Measurements from ENCODE around the gene TIMM44. TPM values are rescaled to one million over a fixed set of nuclear protein-coding genes. Genes with fewer than 3 reads are reported as not detected.

Gene TIMM44
- total and polyA plus RNA-seq, 9 donors, result 29.8 to 110 (median 50.3) TPM

GRCh38 chr19:7977021-7977722, 33.7 kb upstream of the TIMM44 start:
- H3K27me3 ChIP-seq, result no peaks in the 10 kb centered on the region
- TF ChIP-seq, protein P1, sequence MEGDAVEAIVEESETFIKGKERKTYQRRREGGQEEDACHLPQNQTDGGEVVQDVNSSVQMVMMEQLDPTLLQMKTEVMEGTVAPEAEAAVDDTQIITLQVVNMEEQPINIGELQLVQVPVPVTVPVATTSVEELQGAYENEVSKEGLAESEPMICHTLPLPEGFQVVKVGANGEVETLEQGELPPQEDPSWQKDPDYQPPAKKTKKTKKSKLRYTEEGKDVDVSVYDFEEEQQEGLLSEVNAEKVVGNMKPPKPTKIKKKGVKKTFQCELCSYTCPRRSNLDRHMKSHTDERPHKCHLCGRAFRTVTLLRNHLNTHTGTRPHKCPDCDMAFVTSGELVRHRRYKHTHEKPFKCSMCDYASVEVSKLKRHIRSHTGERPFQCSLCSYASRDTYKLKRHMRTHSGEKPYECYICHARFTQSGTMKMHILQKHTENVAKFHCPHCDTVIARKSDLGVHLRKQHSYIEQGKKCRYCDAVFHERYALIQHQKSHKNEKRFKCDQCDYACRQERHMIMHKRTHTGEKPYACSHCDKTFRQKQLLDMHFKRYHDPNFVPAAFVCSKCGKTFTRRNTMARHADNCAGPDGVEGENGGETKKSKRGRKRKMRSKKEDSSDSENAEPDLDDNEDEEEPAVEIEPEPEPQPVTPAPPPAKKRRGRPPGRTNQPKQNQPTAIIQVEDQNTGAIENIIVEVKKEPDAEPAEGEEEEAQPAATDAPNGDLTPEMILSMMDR (IDR thresholded peaks at IDR 0.05), result no peak
- TF ChIP-seq EP300 (IDR thresholded peaks at IDR 0.05), result no peak
- no peak for TF ChIP-seq POLR2A (IDR thresholded peaks at IDR 0.05)
- WGBS, 3 donors, result 92 to 96% (median 94%) methylated on average over 10 to 15 of the region's 15 CpGs
- intact Hi-C loops (cut with DNase I), result no loop called here
- H3K4me3 ChIP-seq, result no peak overlapping the region
- DNase-seq, result no peak
- H3K36me3 ChIP-seq, result no peaks in the 10 kb centered on the region
- H3K27ac ChIP-seq, result no peak overlapping the region
- no peaks in the 10 kb centered on the region for H3K9me3 ChIP-seq
- H3K4me1 ChIP-seq (ENCODE audit: insufficient read depth), result no peaks in the 10 kb centered on the region

- no peaks in the 10 kb centered on the region for H3K27me3 ChIP-seq
- H3K27ac ChIP-seq, result no peak overlapping the region
- H3K36me3 ChIP-seq, result no peaks in the 10 kb centered on the region
- intact Hi-C loops (cut with DNase I), result no loop called here
- TF ChIP-seq, protein P1 (IDR thresholded peaks at IDR 0.05), result no peak
- TF ChIP-seq EP300 (IDR thresholded peaks at IDR 0.05) (no peak), POLR2A (IDR thresholded peaks at IDR 0.05) (no peak)
- no peak for DNase-seq
- no peaks in the 10 kb centered on the region for H3K9me3 ChIP-seq
- H3K4me1 ChIP-seq (ENCODE audit: insufficient read depth), result no peaks in the 10 kb centered on the region
- no peak overlapping the region for H3K4me3 ChIP-seq
- WGBS, 3 donors, result 77 to 97% (median 96%) methylated on average over 4 of the region's 4 CpGs
Observed at GRCh38 chr19:7976461-7976860, 33.0 kb upstream of the TIMM44 start.

- Histone ChIP-seq H3K36me3 (no peaks in the 10 kb centered on the region), H3K9me3 (no peaks in the 10 kb centered on the region), H3K27ac (no peak overlapping the region), H3K27me3 (no peaks in the 10 kb centered on the region), H3K4me1 (ENCODE audit: insufficient read depth) (no peaks in the 10 kb centered on the region), H3K4me3 (no peak overlapping the region)
- TF ChIP-seq EP300 (IDR thresholded peaks at IDR 0.05) (no peak), POLR2A (IDR thresholded peaks at IDR 0.05) (no peak)
- TF ChIP-seq, protein P1 (IDR thresholded peaks at IDR 0.05), result no peak
- WGBS, 3 donors, result 76 to 85% (median 82%) methylated on average over 7 of the region's 7 CpGs
- no peak for DNase-seq
- intact Hi-C loops (cut with DNase I), result no loop called here
Observed at GRCh38 chr19:7975037-7975436, 31.6 kb upstream of the TIMM44 start.

DNA sequence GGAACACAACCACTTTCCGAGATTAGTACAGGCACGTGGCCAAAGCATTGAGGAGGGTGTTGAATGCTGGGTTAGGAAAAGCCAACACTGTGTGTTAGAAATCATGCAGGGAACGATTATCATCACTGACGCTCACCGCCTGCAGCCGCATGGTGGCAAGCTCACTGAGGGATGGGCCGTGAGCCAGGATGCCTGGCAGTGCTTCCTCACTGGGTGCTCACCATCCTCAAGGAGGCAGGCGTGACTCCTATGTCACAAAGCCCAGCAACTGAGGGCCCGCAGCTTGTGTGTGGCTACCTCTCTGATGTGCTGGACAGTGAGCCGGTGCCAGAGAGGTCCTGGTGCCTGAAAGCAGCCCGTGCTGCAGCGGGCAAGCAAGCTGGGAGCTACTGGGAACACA, 30.4 kb upstream of the TIMM44 start:
- Histone ChIP-seq H3K27me3 (no peaks in the 10 kb centered on the region), H3K36me3 (no peaks in the 10 kb centered on the region), H3K27ac (no peak overlapping the region), H3K4me1 (ENCODE audit: insufficient read depth) (no peaks in the 10 kb centered on the region), H3K4me3 (no peak overlapping the region), H3K9me3 (no peaks in the 10 kb centered on the region)
- DNase-seq, result no peak
- 89 to 93% (median 92%) methylated on average over 11 to 12 of the region's 12 CpGs for WGBS, 3 donors
- intact Hi-C loops (cut with DNase I), result no loop called here
- no peak for TF ChIP-seq POLR2A (IDR thresholded peaks at IDR 0.05)
- TF ChIP-seq, protein P1 (IDR thresholded peaks at IDR 0.05), result no peak

Measured in ovary (tissue), 9 donors.